ENCODE measurements around the gene MAMLD1.

MAMLD1 gene

DNA sequence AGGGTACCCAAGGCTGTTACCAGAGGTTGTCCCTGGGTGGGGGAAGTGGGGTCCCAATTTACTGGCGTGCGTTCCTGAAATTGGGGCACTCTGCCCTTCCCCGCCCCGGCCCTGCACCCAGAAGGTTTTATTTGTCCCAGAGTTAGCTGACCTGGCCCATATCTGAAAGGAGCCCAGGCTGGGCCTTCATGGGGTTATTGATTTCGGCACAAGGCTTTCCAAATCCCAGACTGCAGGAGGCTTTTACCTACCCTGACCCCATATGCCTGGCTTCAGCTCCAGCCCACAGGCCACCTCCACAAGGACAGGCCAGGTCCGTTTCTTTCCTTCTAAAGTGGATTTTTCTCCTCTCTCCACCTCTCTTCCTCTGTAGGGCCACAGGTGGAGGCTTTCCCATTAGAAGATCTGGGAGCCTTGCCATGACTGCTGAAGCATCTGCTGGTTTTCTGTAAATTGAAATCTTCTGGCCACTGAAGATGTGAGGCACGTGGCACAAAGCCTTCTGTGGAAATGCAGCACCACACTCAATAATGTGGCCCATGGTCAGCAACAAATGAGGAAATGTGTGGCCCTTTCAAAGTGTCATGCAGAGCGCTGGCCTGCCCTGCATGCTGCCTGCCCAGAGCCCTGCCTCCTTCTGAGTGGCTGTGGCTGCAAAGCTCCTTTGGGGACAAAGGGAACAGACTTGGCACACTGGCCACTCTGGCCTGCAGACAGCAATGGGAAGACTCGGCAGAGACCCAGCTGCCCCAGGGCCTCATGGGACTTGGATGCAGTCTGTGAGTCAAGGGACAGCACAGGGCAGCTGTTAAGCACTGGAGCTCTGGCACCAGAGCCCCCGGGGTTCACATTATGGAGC lies 162.2 kb downstream of the MAMLD1 start:
- H3K27me3 ChIP-seq (replicated peaks; ENCODE audit: control insufficient read depth, insufficient read depth, low read length) = no peaks in the 10 kb centered on the region
- no peaks in the 10 kb centered on the region for H3K36me3 ChIP-seq (ENCODE audit: control insufficient read depth, insufficient read depth, low read length)
- TF ChIP-seq, protein P1, sequence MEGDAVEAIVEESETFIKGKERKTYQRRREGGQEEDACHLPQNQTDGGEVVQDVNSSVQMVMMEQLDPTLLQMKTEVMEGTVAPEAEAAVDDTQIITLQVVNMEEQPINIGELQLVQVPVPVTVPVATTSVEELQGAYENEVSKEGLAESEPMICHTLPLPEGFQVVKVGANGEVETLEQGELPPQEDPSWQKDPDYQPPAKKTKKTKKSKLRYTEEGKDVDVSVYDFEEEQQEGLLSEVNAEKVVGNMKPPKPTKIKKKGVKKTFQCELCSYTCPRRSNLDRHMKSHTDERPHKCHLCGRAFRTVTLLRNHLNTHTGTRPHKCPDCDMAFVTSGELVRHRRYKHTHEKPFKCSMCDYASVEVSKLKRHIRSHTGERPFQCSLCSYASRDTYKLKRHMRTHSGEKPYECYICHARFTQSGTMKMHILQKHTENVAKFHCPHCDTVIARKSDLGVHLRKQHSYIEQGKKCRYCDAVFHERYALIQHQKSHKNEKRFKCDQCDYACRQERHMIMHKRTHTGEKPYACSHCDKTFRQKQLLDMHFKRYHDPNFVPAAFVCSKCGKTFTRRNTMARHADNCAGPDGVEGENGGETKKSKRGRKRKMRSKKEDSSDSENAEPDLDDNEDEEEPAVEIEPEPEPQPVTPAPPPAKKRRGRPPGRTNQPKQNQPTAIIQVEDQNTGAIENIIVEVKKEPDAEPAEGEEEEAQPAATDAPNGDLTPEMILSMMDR (IDR thresholded peaks at IDR 0.05; ENCODE audit: insufficient read depth, low read length, poor library complexity, severe bottlenecking) = no peak
- DNase-seq (ENCODE audit: extremely low read depth, insufficient read length) = no peak
- H3K4me3 ChIP-seq (replicated peaks; ENCODE audit: low read depth, low read length) = no peak overlapping the region

DNA sequence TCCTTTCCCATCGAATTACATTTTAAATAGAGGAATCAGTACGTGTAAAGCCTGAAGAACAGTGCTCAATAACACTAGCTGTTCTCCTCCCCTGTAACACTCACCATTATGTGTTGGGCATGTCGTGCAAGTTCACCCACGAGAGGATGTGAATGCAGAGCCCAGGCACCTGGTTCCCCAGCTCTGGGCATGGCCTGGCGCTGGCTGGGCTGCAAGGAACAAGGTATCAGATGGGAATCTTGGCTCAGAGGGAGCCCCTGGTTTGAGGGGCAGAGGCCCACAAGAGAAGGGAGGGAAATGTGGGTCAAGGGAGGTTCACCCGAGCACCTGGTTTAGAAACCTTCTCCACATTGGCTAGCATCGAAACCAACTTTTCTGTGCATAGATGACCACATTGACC lies 163.6 kb downstream of the MAMLD1 start:
- H3K4me3 ChIP-seq (replicated peaks; ENCODE audit: low read depth, low read length) = no peak overlapping the region
- TF ChIP-seq, protein P1 (IDR thresholded peaks at IDR 0.05; ENCODE audit: insufficient read depth, low read length, poor library complexity, severe bottlenecking) = no peak
- DNase-seq (ENCODE audit: extremely low read depth, insufficient read length) = no peak
- no peaks in the 10 kb centered on the region for H3K36me3 ChIP-seq (ENCODE audit: control insufficient read depth, insufficient read depth, low read length)
- no peaks in the 10 kb centered on the region for H3K27me3 ChIP-seq (replicated peaks; ENCODE audit: control insufficient read depth, insufficient read depth, low read length)

DNA sequence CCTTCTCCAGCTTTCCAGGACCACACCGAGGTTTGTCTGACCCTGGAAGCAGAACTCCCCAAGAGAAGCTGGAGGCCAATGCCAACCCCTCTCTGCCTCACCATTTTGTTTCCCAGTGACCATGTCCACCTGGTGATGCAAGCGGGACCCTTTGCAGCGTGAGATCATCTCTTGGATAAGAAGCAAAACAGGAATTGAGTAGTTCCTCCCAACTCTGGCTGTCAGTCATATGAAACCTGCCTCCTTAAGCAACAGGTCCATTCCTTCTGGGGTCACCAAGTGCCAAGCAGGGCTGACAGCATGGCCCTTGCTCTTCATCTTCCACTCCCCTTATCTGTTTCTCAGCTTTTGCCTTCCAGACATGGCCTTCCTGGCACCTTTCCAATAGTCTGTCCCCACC lies 164.0 kb downstream of the MAMLD1 start:
- TF ChIP-seq, protein P1 (IDR thresholded peaks at IDR 0.05; ENCODE audit: insufficient read depth, low read length, poor library complexity, severe bottlenecking) = no peak
- DNase-seq (ENCODE audit: extremely low read depth, insufficient read length) = no peak
- H3K27me3 ChIP-seq (replicated peaks; ENCODE audit: control insufficient read depth, insufficient read depth, low read length) = no peaks in the 10 kb centered on the region
- no peaks in the 10 kb centered on the region for H3K36me3 ChIP-seq (ENCODE audit: control insufficient read depth, insufficient read depth, low read length)
- H3K4me3 ChIP-seq (replicated peaks; ENCODE audit: low read depth, low read length) = no peak overlapping the region

DNA sequence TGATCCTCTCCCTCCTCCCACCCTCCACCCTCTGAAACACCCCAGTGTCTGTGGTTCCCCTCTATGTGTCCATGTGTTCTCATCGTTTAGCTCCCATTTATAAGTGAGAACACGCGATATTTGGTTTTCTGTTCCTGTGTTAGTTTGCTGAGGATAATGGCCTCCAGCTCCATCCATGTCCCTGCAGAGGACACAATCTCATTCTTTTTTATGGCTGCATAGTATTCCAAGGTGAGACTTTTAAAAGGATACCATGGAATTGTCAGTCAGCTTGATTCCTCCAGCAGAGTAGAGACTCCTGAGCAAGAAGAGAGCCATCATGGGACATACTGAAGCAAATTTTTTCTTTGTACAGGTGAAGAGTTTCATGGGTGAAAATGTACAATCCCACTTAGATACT lies 166.5 kb downstream of the MAMLD1 start:
- Histone ChIP-seq H3K36me3 (ENCODE audit: control insufficient read depth, insufficient read depth, low read length) (no peaks in the 10 kb centered on the region), H3K4me3 (replicated peaks; ENCODE audit: low read depth, low read length) (no peak overlapping the region), H3K27me3 (replicated peaks; ENCODE audit: control insufficient read depth, insufficient read depth, low read length) (no peaks in the 10 kb centered on the region)
- TF ChIP-seq, protein P1 (IDR thresholded peaks at IDR 0.05; ENCODE audit: insufficient read depth, low read length, poor library complexity, severe bottlenecking) = no peak
- DNase-seq (ENCODE audit: extremely low read depth, insufficient read length) = no peak

DNA sequence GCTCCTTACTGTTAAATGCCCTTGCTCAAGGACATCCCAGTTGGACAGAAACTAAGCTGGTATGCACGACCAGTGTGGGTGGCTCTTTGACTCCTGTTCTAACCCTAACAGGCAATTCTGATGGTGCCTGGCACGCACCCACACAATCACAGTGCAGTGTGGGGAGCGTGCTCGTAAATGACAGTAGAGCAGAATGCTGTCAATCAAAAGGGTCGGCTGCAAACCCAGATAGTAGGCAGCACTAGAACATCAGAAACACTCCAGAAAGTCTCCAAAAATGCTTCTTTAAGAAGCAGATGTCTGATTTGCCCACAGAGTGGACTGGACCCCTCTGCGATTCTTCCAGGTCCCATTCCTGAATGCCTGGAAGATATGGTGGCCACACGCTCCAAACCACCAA lies 167.7 kb downstream of the MAMLD1 start:
- Histone ChIP-seq H3K36me3 (ENCODE audit: control insufficient read depth, insufficient read depth, low read length) (no peaks in the 10 kb centered on the region), H3K27me3 (replicated peaks; ENCODE audit: control insufficient read depth, insufficient read depth, low read length) (no peaks in the 10 kb centered on the region), H3K4me3 (replicated peaks; ENCODE audit: low read depth, low read length) (no peak overlapping the region)
- TF ChIP-seq, protein P1 (IDR thresholded peaks at IDR 0.05; ENCODE audit: insufficient read depth, low read length, poor library complexity, severe bottlenecking) = no peak
- DNase-seq (ENCODE audit: extremely low read depth, insufficient read length) = no peak
